GM18507 (cell line): Measurements from ENCODE around the gene PBX4.

Experiments
- DNase-seq: peaks from one replicate; pipeline ENCODE4 v3.0.0; 2011; ENCODE audit warnings: low read depth; ENCODE audit not compliant: insufficient read length; ENCODE audit errors: extremely low spot score
- FAIRE-seq: peaks from 2 replicates; lab custom pipeline; 2011; peaks lifted over from hg19 to GRCh38; lab: Jason Lieb, UNC

Gene PBX4

DNA sequence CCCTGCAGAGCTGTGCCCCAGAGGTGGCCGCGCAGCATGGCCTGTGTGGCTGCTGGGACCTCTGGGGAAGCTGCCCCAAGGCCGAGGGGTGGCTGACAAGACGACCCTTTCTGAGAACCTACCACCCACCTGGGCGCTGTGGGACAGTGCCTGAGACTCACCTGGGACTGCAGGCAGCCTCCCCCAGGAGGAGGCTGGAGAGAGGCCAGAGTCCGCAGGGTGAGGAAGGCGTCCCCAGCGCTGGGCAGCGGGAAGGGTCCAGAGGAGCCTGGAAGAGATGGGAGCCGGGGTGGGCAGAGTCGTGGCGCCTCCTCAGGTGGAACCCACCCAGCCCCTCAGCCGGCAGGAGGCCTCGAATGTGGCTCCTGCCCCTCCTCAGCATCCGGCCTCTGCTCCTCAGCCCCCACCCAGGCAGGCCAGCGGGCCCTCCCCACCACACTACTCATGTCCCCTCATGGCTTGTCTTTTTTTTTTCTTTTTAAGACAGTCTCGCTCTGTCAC, 55.1 kb downstream of the PBX4 start:
- DNase-seq (no peak), FAIRE-seq (no peak)

DNA sequence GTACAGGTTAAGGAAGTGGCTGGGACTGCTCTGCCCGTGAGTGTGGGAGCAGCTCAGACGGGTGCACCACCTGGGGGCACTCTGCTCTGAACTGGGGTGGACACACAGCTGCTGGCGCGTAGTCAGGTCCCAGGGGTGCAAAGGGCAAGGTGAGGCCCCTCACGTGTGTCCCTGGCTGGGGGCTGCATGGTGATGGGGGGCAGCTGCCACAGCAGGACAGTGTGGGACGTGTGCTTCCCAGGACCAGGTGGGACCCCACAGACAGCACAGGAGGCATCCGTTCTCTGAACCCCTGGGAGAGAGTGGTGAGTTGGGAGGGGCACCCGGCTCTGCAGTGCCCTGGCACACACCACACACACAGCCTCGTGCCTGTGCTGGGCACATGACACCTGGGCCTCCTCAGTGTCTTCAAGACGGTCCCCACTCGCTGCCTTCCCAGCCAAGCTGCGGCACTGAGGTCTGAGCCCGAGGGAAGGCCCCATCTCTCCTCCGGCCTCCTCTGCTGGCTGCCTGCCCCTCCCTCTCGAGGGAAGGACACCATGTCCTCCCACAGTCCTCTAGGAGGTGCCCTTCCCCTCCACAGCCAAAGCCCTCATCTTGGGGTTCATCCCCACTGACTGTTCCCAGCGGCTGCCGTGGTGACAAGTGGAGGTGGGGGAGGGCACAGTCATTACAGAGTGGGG, 55.7 kb downstream of the PBX4 start:
- DNase-seq (no peak), FAIRE-seq (no peak)

DNA sequence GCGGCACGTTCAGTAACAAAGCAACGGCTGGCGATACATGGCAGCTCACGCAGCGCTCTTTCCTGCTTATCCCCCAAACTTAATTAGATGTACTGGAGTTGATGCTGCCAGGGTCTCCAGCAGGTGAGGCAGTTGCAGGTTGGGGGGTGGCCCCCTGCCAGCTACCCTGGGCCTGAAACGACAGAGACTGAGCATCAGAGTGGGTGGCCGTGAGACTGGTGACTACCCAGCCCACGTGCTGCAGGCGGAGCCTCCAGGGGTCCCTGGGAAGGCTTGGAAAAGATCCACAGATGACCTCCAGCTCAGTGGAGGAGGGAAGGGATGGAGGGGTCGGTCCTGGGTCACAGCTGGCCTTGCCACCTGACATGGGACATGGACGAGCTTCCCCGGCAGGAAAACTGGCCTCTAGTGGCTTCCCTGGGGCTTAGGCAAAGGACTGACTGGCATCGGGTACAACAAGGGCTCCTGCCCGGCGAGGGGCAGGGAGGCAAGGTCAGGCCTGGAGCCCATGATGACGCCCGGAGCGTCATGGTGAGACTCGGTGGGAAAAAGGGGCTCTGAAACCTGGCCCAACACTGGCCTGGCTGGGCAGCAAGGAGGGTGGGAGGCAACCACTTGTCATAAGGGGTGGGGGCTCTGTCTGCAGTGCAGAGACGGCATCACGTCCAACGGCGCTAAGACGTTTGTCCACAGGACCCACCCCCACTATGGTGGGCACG, 56.4 kb downstream of the PBX4 start:
- FAIRE-seq = no peak

DNA sequence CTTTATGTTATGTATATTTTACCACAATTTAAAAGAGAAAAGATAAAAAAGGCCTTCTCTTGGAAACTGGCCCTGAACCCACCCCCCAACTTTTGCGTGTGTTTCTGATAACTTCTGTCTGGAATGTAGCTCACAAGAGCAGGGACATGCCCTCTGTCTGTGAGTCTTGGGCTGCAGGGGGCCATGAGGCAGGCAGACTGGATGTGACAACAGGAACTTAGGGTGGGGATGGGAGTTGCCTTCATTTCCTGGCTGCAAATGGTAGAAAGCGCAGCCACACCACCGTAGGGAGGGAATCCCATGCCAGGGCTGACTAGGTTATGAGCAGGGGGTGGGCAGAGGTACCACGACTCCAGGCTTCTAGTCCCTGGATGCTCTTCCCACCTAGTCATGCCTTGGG, 58.6 kb downstream of the PBX4 start:
- DNase-seq = no peak
- FAIRE-seq = no peak

More for the DNA sequence above, 56.4 kb downstream of the PBX4 start:
- DNase-seq = no peak

DNA sequence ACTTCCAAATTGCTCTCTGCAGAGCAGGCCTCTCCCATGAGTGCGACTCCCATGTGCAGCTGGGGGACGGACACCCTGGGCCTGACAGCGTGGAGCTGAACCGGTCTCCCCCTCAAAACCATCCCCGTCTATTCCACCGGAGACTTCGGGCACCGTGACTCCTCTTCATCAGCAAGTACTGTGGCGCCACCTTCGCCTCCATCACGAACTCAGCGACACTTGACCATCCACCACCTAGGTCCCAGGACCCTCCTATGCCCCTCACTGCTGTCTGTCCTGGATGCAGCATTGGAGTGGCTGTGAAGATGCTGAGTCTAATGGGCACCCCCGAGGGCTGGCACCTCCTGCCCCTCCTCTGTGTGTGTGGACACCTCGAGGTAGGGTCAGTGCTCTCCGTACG, 59.9 kb downstream of the PBX4 start:
- DNase-seq (no peak), FAIRE-seq (no peak)

DNA sequence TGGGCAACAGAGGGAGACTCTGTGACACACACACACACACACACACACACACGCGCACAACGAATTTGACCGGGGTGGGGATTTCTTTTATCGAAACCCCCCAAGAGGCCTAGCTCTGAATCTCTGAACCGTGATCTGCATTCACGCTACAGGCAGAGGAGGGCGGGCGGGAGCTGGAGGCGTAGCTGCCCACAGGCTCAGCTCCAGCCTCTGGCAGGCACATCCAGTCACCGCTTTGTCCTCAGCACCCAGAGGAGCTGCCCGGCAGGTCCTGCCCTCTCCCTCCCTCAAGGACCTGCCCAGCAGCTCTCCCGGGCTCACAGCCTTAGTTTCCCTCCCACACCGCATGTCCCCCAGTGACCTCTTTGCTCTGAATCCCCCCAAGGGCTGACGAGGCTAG, 60.4 kb downstream of the PBX4 start:
- FAIRE-seq (no peak), DNase-seq (no peak)

DNA sequence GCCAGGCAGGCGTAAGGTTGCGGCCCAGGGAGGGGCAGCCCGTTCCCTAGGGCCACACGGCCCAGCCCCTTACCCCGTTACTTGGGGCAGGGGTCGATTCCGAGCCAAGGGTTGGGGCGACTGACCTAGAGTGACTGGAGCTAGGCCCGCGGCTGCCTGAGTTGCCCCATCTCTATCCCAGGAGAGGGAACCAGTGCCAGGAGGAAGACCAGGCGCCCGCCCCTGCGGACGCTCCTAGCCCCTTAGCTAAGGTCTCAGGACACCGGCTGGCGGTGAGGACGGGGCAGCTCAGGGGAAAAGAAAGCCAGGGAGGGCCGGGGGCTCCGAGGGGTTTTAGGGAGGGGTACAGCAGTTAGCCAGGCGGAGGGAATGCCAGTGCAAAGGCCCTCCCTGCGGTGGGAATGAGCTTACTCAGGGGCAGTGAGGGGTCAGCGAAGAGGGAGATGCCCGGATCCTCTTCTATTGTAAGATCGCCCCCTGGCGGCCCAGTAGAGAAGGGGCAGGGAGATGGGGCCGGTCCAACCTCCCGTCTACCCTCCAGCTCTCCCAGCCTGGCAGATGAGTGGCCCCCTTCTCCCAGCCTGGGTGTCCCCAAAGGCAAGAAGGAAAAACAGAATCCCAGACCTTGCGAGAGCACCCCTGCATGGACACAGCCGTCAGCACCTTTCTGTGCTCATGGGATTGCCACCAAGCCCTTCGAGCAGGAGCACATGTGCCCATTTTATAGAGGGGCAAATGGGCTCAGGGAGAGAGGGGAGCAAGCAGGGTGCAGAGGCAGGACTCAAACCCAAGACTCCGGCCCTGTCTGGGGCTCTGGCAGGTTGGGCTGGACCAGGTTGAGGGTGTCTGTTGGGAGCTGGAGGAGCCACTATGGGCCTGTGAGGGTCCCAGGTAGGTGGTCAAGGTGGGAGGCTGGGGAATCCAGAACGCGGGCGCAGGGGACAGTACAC, 64.1 kb downstream of the PBX4 start:
- FAIRE-seq = no peak
- no peak for DNase-seq

DNA sequence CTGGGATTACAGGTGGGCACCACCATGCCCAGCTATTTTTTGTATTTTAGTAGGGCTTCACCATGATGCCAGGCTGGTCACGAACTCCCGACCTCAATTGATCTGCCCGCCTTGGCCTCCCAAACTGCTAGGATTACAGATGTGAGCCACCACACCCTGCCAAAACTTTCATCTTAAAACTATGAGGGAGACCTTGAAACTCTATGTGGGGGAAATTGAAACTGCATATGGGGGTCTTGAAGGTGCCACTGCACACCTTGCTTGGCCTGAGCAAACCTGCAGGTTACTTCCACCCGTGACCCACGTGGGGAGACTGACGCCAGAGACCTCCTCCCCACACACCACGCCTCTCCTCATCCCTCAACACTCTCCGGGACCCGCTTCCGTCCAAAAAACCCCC, 64.8 kb downstream of the PBX4 start:
- DNase-seq (no peak), FAIRE-seq (no peak)

DNA sequence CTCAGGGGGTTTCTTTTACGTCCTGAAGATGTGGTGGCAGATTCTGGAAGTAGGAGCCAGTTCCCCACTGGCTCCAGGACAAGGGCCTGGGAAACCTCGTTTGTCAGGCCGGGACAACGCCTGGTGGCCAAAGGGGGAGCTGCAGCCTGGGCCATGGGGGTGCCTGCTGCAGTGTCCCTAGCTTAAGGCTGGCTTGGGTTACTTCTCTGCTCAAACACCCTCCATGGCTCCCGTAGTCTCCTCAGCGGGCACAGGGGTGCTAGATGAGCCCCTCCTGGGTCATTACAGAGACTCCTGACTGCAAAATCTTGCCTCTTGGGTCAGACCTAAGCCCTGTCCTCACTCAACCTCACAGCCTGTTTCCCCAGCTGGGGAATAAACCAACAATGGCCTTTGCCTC, 65.7 kb downstream of the PBX4 start:
- DNase-seq (no peak), FAIRE-seq (no peak)

DNA sequence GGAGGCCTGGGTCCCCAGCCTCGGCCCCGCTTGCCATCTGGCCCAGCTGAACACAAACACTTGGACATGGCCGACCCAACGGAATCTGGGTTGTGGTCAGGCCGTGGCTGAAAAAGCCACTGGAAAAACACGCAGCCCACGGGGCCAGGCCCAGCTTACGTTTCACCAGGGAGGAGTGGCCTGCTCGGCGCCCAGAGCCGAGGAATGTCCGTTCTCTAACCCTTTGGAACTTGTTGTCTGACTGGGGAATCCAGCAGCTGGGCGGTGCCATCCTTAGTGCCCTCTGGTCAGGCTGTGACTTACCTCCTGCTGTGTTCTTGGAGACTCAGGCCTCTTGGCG, 66.7 kb downstream of the PBX4 start:
- FAIRE-seq (no peak), DNase-seq (no peak)

DNA sequence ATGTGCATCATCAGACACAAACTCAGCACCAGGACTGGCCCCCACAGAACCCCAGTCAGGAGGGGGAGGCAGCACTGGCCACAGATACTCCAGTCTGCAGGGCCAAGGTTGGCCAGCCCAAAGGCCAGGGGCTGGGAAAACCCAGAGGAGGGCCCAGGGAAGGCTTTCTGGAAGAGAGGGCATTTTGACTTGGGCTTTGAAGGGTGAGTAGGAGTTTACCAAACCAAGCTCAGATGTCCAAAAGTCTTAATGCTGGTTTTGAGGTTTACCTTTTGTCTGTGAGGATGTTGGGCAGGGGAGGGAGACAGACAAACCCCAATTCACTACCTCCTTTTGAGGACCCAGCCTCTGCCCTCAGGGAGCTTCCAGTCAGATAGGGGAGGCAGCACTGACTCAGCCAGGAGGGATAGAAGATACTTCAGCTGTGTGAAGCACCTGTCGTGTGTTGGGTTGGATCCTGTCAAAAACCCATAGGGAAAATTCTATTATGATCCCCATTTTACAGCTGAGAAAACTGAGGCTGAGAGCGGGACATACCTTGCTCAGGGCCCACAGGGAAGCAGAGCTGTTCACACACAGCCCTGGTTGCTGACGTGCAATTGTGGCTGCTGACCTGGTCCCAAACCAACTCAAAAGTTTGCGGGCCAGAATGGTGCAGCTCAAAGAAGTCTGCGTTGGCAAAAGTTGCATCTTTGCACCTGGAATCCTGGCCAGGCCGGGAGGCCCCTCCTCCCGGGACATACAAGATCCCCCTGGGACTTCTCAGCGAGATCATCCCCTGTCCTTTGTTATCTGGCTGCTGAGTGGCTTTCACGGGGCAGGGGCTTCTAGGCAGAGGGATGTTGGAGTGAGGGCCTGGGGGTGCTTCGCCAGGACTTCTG, 67.3 kb downstream of the PBX4 start:
- FAIRE-seq (no peak), DNase-seq (no peak)

DNA sequence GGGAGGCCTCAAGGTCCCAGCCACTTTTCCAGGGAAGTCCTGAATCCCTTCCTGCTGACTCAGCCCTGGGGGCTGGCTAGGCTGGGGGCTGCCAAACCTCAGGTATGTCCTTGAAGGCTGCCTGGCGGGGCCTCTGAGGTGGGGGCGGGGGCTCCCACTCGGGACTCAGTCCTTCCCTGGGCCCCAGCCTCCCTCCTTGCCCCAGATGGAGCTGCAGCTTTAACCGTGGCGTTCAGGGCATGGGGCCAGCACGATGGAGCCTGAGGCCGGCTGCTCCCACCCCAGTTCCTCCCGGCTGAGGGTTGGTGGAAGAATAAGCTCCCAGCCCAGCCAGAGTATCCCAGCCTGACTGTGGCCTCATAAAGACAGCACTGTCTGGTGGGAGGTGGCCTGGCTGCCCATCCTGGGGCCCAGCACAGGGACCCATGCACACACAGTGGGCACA, 68.0 kb downstream of the PBX4 start:
- DNase-seq = no peak
- FAIRE-seq = no peak

DNA sequence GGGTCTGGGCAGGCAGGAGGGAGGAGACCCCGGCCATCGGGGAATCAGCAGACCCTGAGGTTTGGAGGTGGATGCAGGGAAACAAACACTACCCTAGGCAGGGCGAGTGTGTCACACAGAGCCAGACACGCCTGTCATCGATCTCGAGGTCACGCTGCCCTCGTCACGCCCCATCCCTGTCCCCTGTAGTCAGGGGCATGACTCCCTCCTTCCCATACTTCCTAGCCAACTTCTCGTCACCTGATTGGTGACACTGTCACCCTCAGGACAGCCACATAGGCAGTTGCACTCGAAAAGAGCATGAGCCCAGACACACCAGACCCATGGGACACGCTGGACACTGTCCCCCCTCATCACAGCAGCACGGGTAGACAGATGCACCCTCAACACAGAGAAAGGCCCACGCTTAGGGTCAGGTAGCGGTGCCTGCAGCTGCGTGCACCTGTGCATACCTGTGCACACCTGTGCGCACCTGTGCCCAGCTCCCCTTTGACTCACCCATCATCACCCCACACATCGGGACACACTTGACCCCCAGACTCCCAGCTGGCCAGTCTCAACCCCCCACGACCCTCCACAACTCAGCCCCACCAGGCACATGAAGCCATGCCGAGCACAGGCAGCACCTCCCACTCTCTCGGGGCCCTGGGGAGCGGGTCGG, 68.6 kb downstream of the PBX4 start:
- FAIRE-seq (no peak), DNase-seq (no peak)

DNA sequence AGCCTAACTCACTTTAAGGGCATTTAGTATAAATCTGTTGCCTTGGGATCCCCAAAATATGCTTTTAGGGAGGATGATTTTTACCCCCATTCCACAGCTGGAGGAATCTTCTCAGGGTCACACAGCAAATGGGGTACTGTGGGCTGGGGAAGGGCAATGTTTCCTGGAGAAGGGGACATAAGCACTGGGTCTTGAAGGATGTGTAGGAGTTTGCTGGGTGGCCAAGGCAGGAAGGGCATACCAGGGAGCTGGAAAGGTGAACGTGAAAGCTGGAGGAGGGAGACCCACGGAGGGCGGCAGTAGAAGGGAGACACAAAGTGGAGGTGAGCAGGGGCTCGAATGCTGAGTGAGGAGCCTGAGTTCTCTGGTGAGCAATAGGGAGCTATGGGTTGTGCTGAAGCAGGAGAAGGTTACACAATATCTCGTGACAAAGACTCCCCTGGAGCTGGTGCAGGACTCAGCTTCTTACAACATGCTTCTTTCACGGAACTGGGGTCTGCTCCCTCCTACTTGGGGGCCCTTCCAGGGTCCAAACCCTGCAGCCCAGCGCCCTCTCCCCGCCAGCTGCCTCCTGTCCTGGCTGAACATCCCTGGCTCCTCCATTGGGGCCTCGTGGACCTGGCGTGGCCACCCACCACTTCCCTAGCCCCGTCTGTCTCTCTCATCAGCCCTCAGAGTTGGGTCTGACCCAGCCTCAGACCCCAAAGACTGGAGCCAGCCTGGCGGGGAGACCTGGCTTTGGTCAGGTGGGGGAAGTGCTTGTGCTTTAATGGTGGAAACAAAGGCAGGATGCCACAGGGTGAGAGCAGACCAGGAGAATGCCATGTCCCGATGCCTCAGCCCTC, 69.3 kb downstream of the PBX4 start:
- no peak for DNase-seq

DNA sequence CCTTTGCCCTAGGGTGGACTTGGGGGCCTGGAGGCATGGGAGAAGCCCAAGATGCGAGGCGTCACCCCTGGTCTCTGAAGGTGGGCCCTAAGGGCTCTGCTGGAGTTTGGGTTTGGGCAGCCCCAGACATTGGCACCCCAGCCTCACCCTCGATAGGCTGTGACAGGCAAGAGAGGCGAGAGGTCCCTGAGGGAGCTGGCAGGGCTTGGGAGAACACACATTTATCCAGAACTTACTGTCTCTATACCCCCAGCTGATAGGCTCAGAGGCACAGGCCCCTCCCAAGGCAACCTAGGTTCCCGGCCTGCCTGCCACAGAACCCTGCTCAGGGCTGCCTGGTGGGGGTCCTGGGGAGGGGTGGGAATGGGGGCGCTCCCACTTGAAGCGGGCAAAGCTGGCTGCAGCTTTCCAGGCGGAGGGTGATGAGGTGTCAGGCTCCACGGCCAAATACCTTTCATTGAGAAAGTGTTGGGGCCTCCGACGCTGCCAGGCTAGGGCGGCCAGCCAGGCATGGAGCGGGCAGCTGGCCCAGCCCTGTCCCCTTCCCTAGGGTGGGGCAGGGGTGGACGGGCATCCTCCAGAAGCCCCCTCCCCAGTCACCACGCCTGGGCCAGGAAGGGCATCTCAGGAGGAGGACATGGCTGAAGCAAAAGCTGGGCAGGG, 70.7 kb downstream of the PBX4 start:
- FAIRE-seq (no peak), DNase-seq (no peak)

More for the DNA sequence above, 69.3 kb downstream of the PBX4 start:
- no peak for FAIRE-seq

DNA sequence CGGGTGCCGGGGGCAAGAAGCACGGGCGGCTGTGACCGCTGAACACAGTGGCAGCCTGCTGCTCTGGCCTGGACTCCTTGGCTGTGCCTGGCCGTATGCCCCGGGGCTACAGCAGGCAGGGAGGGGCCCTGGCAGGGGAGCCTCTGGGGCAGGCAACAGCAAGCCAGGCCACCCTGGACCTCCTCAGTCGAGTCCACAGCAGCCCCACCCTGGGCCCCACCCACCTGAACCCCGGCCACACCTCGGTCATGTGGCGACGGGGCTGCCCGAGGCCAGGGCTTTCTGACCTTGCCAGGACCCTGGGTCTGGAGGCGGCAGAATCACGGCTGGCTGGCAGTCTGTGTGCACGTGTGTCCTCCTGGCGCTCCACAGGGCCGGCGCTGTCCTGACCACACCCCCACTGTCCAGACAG, 71.7 kb downstream of the PBX4 start:
- no peak for FAIRE-seq
- no peak for DNase-seq

DNA sequence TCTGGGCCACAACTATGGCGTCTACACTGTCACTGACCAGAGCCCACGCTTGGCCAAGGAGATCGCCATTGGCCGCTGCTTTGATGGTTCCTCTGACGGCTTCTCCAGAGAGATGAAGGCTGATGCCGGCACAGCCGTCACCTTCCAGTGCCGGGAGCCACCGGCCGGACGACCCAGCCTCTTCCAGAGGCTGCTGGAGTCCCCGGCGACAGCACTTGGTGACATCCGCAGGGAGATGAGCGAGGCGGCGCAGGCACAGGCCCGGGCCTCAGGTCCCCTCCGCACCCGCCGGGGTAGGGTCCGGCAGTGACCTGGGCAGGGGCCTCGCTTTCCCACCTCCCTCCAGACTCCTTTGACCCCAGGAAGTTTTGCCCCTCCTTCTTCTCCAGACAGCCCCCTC, 72.8 kb downstream of the PBX4 start:
- FAIRE-seq (no peak), DNase-seq (no peak)
